K562 (cell line): ENCODE results near the gene AMFR. TPM values are rescaled to one million over a fixed set of nuclear protein-coding genes. Genes with fewer than 3 reads are reported as not detected.

Experiments
- ATAC-seq: fragments of 200-7000 bp; cut with Tn5 transposase; 3 replicates; pipeline ENCODE4 v1.9.1; 2020; ENCODE audit warnings: moderate library complexity
- BruUV-seq: library from RNA; stranded (reverse); fragments of 400-500 nt; replicated peaks from 2 replicates; lab custom pipeline; 2021; lab: Mats Ljungman, UMichigan
- CTCF ChIA-PET: fragments of 300-600 bp; formaldehyde crosslinking; extraction: SDS; loops from one replicate; lab custom pipeline; 2021; ENCODE audit warnings: low intra/inter-chr PET ratio; lab: Yijun Ruan, JAX
- POLR2A ChIA-PET: fragments of 300-600, 350-650 bp; sonication (Branson Sonifier 250); formaldehyde crosslinking; extraction: SDS; loops from one replicate; lab custom pipeline; 2021; ENCODE audit warnings: antibody characterized with exemption, inconsistent platforms; lab: Yijun Ruan, JAX
- DNase-seq, 4 experiments: peaks; one replicate each; pipeline versions ENCODE4 v3.0.0 to v3.0.0-alpha.2; 2011 to 2018; ENCODE audit warnings: low spot score in 3 of 4, mixed read lengths in 3 of 4; ENCODE audit errors: extremely low read depth in 1 of 4
- FAIRE-seq: peaks from 2 replicates; lab custom pipeline; 2011; peaks lifted over from hg19 to GRCh38; lab: Jason Lieb, UNC
- H2AFZ ChIP-seq: 2 replicates; pipeline ENCODE4 v1.6.0; 2011; ENCODE audit warnings: low read depth, low read length, control low read depth, inconsistent platforms
- H3K27ac ChIP-seq: fragments of 200-600 bp; 3 replicates; pipeline ENCODE4 v1.8.0; 2011; ENCODE audit warnings: low read depth, mild to moderate bottlenecking, control low read depth, inconsistent platforms, low read length, moderate library complexity, mixed read lengths; ENCODE audit errors: extremely low read depth
- H3K27me3 ChIP-seq, 2 experiments: fragments of 300-600 bp in 1 of 2; 2 replicates in 1 of 2; 3 replicates in 1 of 2; pipeline versions ENCODE4 v1.6.0 to v1.8.0; 2011; ENCODE audit warnings: inconsistent platforms in 2 of 2, low read length in 2 of 2, mild to moderate bottlenecking in 1 of 2, mixed read lengths in 1 of 2, moderate library complexity in 1 of 2; ENCODE audit not compliant: control insufficient read depth in 2 of 2, insufficient read depth in 2 of 2
- H3K36me3 ChIP-seq: fragments of 300-600 bp; 3 replicates; pipeline ENCODE4 v1.8.0; 2011; ENCODE audit warnings: mild to moderate bottlenecking, low read length, inconsistent platforms; ENCODE audit not compliant: control insufficient read depth, insufficient read depth
- H3K4me1 ChIP-seq, 2 experiments: fragments of 200-600 bp in 1 of 2; replicated peaks in 1 of 2; 2 replicates in 1 of 2; 3 replicates in 1 of 2; pipeline versions ENCODE4 v1.5.1 to v1.8.0; 2011; ENCODE audit warnings: inconsistent platforms in 2 of 2, low read length in 2 of 2, mild to moderate bottlenecking in 1 of 2, mixed read lengths in 1 of 2, moderate library complexity in 1 of 2; ENCODE audit not compliant: control insufficient read depth in 2 of 2, insufficient read depth in 2 of 2
- H3K4me2 ChIP-seq: 2 replicates; pipeline ENCODE4 v1.6.1; 2011; ENCODE audit warnings: low read length, control low read depth, inconsistent platforms, mixed read lengths; ENCODE audit not compliant: insufficient read depth
- H3K4me3 ChIP-seq: fragments of 200-600 bp; sonication (generic), shearing (Covaris generic); 2 replicates; pipeline ENCODE4 v1.5.1; 2016; ENCODE audit warnings: control low read depth, inconsistent platforms
- H3K79me2 ChIP-seq: fragments of 200-600 bp; 3 replicates; pipeline ENCODE4 v1.8.0; 2011; ENCODE audit warnings: low read length, inconsistent platforms; ENCODE audit not compliant: control insufficient read depth, insufficient read depth
- H3K9ac ChIP-seq, 2 experiments: 2 replicates each; pipeline versions ENCODE4 v1.6.0 to v1.6.1; 2011; ENCODE audit warnings: low read depth in 2 of 2, low read length in 2 of 2, control low read depth in 1 of 2, inconsistent platforms in 1 of 2, mild to moderate bottlenecking in 1 of 2, mixed read lengths in 1 of 2; ENCODE audit not compliant: insufficient read depth in 1 of 2
- H3K9me1 ChIP-seq: one replicate; pipeline ENCODE4 v1.6.0; 2011; ENCODE audit warnings: inconsistent platforms, mild to moderate bottlenecking, low read length, moderate library complexity; ENCODE audit not compliant: control insufficient read depth, insufficient read depth
- H3K9me3 ChIP-seq: replicated peaks from 2 replicates; pipeline ENCODE4 v1.5.1; 2011; ENCODE audit warnings: low read depth, low read length, inconsistent platforms; ENCODE audit not compliant: control insufficient read depth, insufficient read depth
- H4K20me1 ChIP-seq: replicated peaks from 2 replicates; pipeline ENCODE4 v1.6.1; 2011; ENCODE audit warnings: low read length, inconsistent platforms, mixed read lengths; ENCODE audit not compliant: control insufficient read depth, insufficient read depth
- CREM ChIP-seq: IDR thresholded peaks from 2 replicates; pipeline ENCODE4 v1.6.1; 2014; ENCODE audit warnings: antibody characterized with exemption, low read depth
- DNMT1 ChIP-seq: fragments of 450-650 bp; IDR thresholded peaks from 2 replicates; pipeline ENCODE4 v1.6.1; 2016; ENCODE audit warnings: antibody characterized with exemption, mild to moderate bottlenecking
- ETV6 ChIP-seq, 3 experiments: fragments of 150-350 bp in 1 of 3; sonication (generic) in 1 of 3; formaldehyde crosslinking in 1 of 3; IDR thresholded peaks; 2 replicates each; pipeline versions ENCODE4 v1.6.1 to v1.8.0; 2014 to 2022; ENCODE audit warnings: borderline replicate concordance in 2 of 3, low read depth in 2 of 3, antibody characterized with exemption in 1 of 3, low read length in 1 of 3, mild to moderate bottlenecking in 1 of 3, missing genetic modification reagents in 1 of 3
- GTF2E2 ChIP-seq: fragments of 200-800 bp; sonication (Bioruptor generic); IDR thresholded peaks from 2 replicates; pipeline ENCODE4 v1.6.1; 2016; ENCODE audit warnings: missing genetic modification characterization, missing compliant biosample characterization
- HDAC3 ChIP-seq: fragments of 450-650 bp; IDR thresholded peaks from 2 replicates; pipeline ENCODE4 v1.6.1; 2018; ENCODE audit warnings: borderline replicate concordance, mild to moderate bottlenecking, moderate library complexity; ENCODE audit not compliant: partially characterized antibody
- KLF16 ChIP-seq: IDR thresholded peaks from 2 replicates; pipeline ENCODE4 v1.6.1; 2016; ENCODE audit warnings: antibody characterized with exemption
- LARP7 ChIP-seq: fragments of 450-650 bp; IDR thresholded peaks from 2 replicates; pipeline ENCODE4 v1.6.1; 2016
- NCOA6 ChIP-seq: fragments of 450-650 bp; IDR thresholded peaks from 2 replicates; pipeline ENCODE4 v1.6.1; 2017; ENCODE audit warnings: mild to moderate bottlenecking
- RUNX1 ChIP-seq: sonication (generic); IDR thresholded peaks from 2 replicates; pipeline ENCODE4 v1.6.1; 2016; ENCODE audit warnings: antibody characterized with exemption, low read depth
- TRIM25 ChIP-seq: fragments of 450-650 bp; IDR thresholded peaks from 2 replicates; pipeline ENCODE4 v1.7.0; 2016; ENCODE audit warnings: borderline replicate concordance
- ZNF316 ChIP-seq: fragments of 450-650 bp; IDR thresholded peaks from 2 replicates; pipeline ENCODE4 v1.6.1; 2016
- WGBS: fragments of 100-300 bp; shearing (Covaris generic); methylation state at CpG from one replicate; pipeline ENCODE4 v1.1.6; 2016; ENCODE audit warnings: low coverage, mixed read lengths; ENCODE audit not compliant: insufficient coverage; ENCODE audit errors: missing lambda C conversion rate; 5-methylcytosine and 5-hydroxymethylcytosine counted together
- in situ Hi-C: fragments of 300-500 bp; cut with MboI; formaldehyde crosslinking; loops from 4 replicates; pipeline ENCODE4 v1.15.0; 2018; ENCODE audit warnings: inconsistent platforms, mixed read lengths
- intact Hi-C: fragments of 100-400 bp; cut with micrococcal nuclease; formaldehyde crosslinking; loops from 2 replicates; pipeline ENCODE4 v1.14.2; 2022
- polyA plus RNA-seq, 8 experiments: library from polyadenylated mRNA; depleted of rRNA in 4 of 8; stranded (reverse) in 5 of 8; unstranded in 3 of 8; fragments of >200 nt; fragmentation: Nextera tagmentation in 2 of 8; fragmentation: Illumina TruSeq in 1 of 8; extraction: Ambion mirVana in 2 of 8; extraction: Trizol in 1 of 8; gene quantifications; 2 replicates each; pipeline versions ENCODE4 v1.2.1 to v1.2.3, GENCODE V29; 2011 to 2014; ENCODE audit warnings: inconsistent platforms in 1 of 8, missing spikeins in 1 of 8
- total RNA-seq, 7 experiments: library from RNA; depleted of rRNA in 6 of 7; stranded (reverse); fragments of >200 nt in 6 of 7; fragmentation: Illumina TruSeq in 2 of 7; extraction: Trizol in 2 of 7; gene quantifications; 2 replicates each; pipeline versions ENCODE4 v1.2.1 to v1.2.3, GENCODE V29; 2011 to 2021; ENCODE audit warnings: low replicate concordance in 1 of 7

AMFR gene
- total and polyA plus RNA-seq, 9 of the 15 experiments (the other 6 are each of a cell fraction or from before 2014, with no cell fraction given), result 15.6 to 113 (median 58.4) TPM

- WGBS, result 95% methylated on average over 4 of the region's 4 CpGs
Observed at GRCh38 chr16:56384074-56384721, 41.1 kb downstream of the AMFR start.

More at GRCh38 chr16:56384074-56384721, 41.1 kb downstream of the AMFR start:
- H2AFZ ChIP-seq, result no peak overlapping the region
- H3K27me3 ChIP-seq, result no peaks in the 10 kb centered on the region
- ATAC-seq (no peak), FAIRE-seq (no peak), DNase-seq (no peak)
- H3K27ac ChIP-seq, result no peak overlapping the region
- H3K9me1 ChIP-seq, result no peaks in the 10 kb centered on the region
- H3K36me3 ChIP-seq, result peaks cover 83% of the 10 kb centered on the region
- BruUV-seq, result no TSS peak
- TF ChIP-seq DNMT1 (no peak), TRIM25 (no peak), ZNF316 (no peak), CREM (no peak), KLF16 (no peak), LARP7 (no peak), RUNX1 (no peak), GTF2E2 (tag) (no peak), HDAC3 (no peak), NCOA6 (no peak), ETV6 (IDR thresholded peaks at IDR 0.05; ENCODE audit: borderline replicate concordance in 1 of 2, low read depth in 2 of 2, low read length in 1 of 2) (no peak), ETV6 (CRISPR knock-in tag; IDR thresholded peaks at IDR 0.05; ENCODE audit: borderline replicate concordance) (no peak)
- in situ Hi-C loops, result no loop called here
- no peak overlapping the region for H3K4me2 ChIP-seq
- H3K9ac ChIP-seq, result no peak overlapping the region
- H3K9me3 ChIP-seq, result peaks cover 11% of the 10 kb centered on the region
- no peaks in the 10 kb centered on the region for H3K79me2 ChIP-seq
- ChIA-PET CTCF (interaction anchor here (0.7 kb wide), 1 partner anchor 28 kb away, joined by 3 read pairs; no protein-coding TSS in a partner anchor), POLR2A (interaction anchor here (1.7 kb wide), 1 partner anchor 16 kb away, joined by 13 read pairs; no protein-coding TSS in a partner anchor)
- no peak overlapping the region for H3K4me3 ChIP-seq
- no peaks in the 10 kb centered on the region for H3K4me1 ChIP-seq
- intact Hi-C loops, result no loop called here
- H4K20me1 ChIP-seq, result no peaks in the 10 kb centered on the region
